AG10803 (cell line): ENCODE results near the gene MAPK12.

Experiments used
- DNase-seq: peaks from one replicate; pipeline ENCODE4 v3.0.0; 2010; ENCODE audit warnings: low read depth
- H3K4me3 ChIP-seq: 2 replicates; pipeline ENCODE4 v1.5.1; 2011; ENCODE audit warnings: mild to moderate bottlenecking, low read length, control low read depth
- TF ChIP-seq, protein P1 (sequence below): conservative IDR thresholded peaks from 2 replicates; pipeline ENCODE4 v1.5.1; 2011; ENCODE audit warnings: mild to moderate bottlenecking, low read length, control low read depth, inconsistent platforms

The MAPK12 gene

DNA sequence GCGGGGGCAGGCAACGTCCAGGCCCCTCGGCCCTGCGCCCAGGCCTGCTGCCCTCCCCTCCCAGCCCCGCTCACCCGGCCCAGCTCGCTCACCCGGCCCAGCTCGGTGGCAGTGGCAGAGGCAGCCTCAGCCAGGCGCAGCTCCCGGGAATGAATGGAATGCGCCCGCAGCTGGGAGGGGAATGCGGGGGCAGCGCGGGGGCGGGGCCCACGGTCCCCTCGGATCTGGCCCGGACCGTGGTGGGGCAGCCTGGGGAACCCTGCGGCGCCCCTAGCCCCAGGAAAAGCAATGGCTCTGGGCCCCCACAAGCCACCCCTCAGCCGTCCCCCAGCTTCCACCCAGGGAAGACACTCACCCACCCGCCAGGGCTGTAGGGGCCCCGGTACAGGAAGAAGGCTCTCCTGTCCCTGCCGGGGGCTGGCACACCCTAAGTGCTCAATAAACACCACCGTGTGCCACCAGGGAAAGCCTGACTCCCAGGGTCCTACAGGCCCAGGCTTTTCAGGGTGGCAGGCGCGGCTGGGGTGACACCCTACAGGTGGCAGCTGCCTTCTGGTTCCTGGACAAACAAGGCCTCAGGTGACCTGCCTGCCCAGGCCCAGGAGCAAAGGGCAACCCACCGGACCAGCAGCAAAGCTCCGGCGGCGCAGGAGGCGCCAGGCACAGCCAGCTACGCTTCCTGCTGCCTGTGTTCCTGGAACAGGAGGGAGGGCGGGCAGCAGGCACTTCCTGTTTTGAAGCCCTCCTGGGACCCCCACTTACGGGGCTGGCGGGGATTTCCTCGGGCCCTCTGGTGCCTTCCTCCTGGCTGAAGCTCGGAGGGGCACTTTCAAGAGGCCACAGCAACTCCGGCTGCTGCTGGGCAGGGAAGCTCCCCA is 32.2 kb upstream of the MAPK12 start:
- peak overlapping the region; percentile 49 for H3K4me3 ChIP-seq
- TF ChIP-seq, protein P1, sequence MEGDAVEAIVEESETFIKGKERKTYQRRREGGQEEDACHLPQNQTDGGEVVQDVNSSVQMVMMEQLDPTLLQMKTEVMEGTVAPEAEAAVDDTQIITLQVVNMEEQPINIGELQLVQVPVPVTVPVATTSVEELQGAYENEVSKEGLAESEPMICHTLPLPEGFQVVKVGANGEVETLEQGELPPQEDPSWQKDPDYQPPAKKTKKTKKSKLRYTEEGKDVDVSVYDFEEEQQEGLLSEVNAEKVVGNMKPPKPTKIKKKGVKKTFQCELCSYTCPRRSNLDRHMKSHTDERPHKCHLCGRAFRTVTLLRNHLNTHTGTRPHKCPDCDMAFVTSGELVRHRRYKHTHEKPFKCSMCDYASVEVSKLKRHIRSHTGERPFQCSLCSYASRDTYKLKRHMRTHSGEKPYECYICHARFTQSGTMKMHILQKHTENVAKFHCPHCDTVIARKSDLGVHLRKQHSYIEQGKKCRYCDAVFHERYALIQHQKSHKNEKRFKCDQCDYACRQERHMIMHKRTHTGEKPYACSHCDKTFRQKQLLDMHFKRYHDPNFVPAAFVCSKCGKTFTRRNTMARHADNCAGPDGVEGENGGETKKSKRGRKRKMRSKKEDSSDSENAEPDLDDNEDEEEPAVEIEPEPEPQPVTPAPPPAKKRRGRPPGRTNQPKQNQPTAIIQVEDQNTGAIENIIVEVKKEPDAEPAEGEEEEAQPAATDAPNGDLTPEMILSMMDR: no peak
- peak; percentile 85 for DNase-seq

DNA sequence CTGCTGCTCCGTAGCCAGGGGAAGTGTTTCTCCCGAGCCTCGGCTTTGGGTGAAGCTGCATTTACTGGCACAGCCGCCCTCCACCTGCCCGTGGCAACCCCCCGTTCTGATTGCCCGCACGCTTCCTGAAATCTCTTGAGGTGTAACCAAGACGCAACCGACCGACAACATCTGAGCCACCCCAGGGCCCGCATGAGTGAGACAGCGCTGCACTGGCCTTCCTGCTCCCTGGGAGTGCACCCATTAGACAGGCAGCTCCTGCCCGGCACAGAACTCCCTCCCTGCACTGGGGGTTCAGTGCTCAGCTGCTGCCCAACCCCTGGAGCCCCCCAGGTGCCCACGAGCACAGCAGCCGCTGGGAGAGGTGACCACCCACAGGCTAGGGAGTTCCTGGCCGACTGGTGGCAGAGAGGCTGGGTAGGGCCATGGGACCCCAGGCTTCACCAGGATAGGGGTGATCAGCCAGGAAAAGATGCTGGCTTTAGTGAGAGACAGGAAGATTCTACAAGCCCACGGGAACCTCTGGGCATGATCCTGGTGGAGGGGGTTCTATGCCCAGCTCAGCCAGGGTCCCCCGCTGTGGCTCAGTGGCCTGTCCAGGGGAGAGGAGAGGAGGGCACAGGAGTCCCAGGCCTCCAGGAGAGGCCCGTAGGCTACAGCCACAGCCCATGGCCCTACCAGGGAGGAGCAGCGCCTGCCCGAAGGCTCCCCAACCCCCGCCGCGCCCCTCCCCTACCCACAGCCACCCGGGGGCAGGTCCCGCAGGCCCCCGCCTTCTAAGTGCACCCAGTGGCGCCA is 31.4 kb upstream of the MAPK12 start:
- no peak for DNase-seq
- TF ChIP-seq, protein P1: no peak
- H3K4me3 ChIP-seq: peak overlapping the region; percentile 49

GRCh38 chr22:50289942-50290630 is 28.6 kb upstream of the MAPK12 start:
- TF ChIP-seq, protein P1: no peak
- H3K4me3 ChIP-seq: no peak overlapping the region
- DNase-seq: no peak

DNA sequence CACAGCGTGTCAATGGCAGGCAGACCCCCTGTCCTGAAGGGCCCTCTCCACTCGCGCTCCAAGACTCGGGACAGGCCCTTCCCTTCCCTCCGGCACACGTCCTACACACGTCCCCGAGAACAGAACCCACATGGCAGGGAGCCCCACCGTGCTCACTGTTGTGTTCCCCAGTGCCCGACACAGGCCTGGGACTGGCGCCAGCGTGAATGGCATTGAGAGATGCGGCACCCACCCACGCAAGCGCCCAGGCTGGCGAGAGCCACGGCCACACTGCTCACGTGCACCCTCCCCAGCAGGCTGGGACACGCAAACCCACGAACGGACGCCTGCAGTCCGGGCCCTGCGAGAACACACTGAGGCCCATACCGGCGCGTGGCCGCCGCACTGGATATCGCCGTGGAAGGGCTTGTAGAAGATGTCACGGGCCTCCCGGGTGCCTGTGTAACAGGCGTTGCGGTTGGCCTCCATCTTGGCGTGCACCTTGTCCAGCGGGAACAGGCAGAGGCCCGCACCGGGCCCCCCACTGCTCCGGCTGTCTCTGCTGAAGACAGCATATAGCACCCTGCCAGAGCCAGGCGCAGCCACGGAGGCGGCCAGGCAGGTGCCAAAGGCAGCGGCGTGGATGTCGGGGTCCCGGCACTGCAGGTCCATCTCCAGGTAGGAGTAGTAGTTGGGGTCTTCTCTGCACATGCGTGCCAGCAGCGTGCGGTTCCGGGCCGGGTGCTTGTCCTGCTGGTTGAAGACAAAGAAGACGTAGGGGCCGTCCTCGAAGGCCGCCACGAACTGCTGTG is 27.9 kb upstream of the MAPK12 start:
- TF ChIP-seq, protein P1: no peak
- no peak overlapping the region for H3K4me3 ChIP-seq
- no peak for DNase-seq

- DNase-seq: no peak
- TF ChIP-seq, protein P1: no peak
- no peak overlapping the region for H3K4me3 ChIP-seq
Measured at GRCh38 chr22:50287731-50288130, 26.2 kb upstream of the MAPK12 start.

DNA sequence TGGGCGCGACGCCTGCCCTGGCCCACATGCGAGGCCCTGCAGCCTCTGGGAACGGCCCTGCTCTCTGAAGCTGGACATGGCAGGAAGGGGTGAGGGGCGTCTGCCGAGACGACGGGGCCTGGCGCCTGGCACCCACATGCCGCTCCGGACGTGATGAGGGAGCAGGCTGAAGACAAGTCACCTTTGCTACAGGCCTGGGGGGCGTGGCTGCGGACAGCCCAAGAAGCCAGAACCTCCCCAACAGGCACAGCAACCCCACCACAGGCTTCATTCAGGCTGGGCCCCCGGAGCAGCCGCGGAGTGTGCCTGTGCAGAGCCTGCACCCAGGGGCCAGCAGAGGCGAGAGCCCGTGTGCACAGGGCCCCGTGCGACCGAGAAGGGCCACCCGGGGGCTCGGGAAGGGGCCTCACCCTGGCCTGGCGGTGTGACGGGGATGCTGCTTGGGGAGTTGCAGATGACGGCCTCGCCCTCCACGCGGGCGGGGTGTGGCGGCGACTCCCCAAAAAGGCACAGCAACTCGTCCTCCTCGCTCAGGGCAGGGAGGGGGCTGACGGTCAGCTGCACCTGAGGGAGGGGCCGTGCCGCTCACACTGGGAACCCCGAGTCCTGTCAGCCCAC is 25.3 kb upstream of the MAPK12 start:
- TF ChIP-seq, protein P1: no peak
- H3K4me3 ChIP-seq: no peak overlapping the region
- DNase-seq: no peak
